Small intestine (tissue), 4 donors: ENCODE measurements around the gene NFYA. TPM values are rescaled to one million over a fixed set of nuclear protein-coding genes. Genes with fewer than 3 reads are reported as not detected.

Source experiments
- polyA plus RNA-seq, 4 donors: library from polyadenylated mRNA; stranded (reverse) in 3 of 4; unstranded in 1 of 4; fragments of 200-250 nt in 3 of 4; fragments of 120-200 nt in 1 of 4; gene quantifications; one replicate each; pipeline versions ENCODE4 v1.2.1 to v1.2.3, GENCODE V29; 2013
- donor health status: healthy with polysubstance abuse.
- donor health status: Bipolar disorder and iron deficiency.
- donor health status: healthy.

NFYA gene
- polyA plus RNA-seq, 4 donors, result 4.6 to 30.8 (median 7.2) TPM

Other genes starting within 250 kb of the NFYA start
- 100 to 1,000 TPM in 1 of 4 donors, 10 to 100 TPM in 3; 31.9 to 123 (median 45.3) TPM for gene UNC5CL, start 33.8 kb upstream of the NFYA start, polyA plus RNA-seq
- gene TSPO2, start 30.5 kb upstream of the NFYA start, polyA plus RNA-seq, result 1 to 10 TPM in 3 of 4 donors, not detected in 1; 1.1 to 2.1 (median 1.9) TPM
- gene APOBEC2, start 19.8 kb upstream of the NFYA start, polyA plus RNA-seq, result 1 to 10 TPM in 3 of 4 donors, under 1 TPM in 1; 0.64 to 5.1 (median 3.7) TPM
- gene OARD1, start 618 bp upstream of the NFYA start, polyA plus RNA-seq, result 10 to 100 TPM; 31.3 to 78.1 (median 43.6) TPM
- gene TREML1, start 81.4 kb downstream of the NFYA start, polyA plus RNA-seq, result under 1 TPM in 2 of 4 donors, not detected in 2; 0.07 to 0.16 TPM
- under 1 TPM in 3 of 4 donors, not detected in 1; 0.16 to 0.81 (median 0.21) TPM for gene TREM2, start 90.1 kb downstream of the NFYA start, polyA plus RNA-seq
- under 1 TPM in 3 of 4 donors, not detected in 1; 0.10 to 0.27 (median 0.13) TPM for gene TREML2, start 128.2 kb downstream of the NFYA start, polyA plus RNA-seq
- gene TREML4, start 155.4 kb downstream of the NFYA start, polyA plus RNA-seq, result not detected
- 1 to 10 TPM in 2 of 4 donors, under 1 TPM in 1, not detected in 1; 0.04 to 1.8 (median 1.1) TPM for gene TREM1, start 213.7 kb downstream of the NFYA start, polyA plus RNA-seq